Stimulated activated CD8-positive, alpha-beta memory T cell treated with anti-CD3 and anti-CD28 coated beads, Interleukin-4, amount 100 ng/mL, for 1 hour (primary cell): ENCODE data around the gene ARID5B.
A peak's percentile ranks its signal among the peaks of the same experiment; 100 is the strongest.

Source experiments
- DNase-seq, 2 donors: peaks; one replicate each; pipeline ENCODE4 v3.0.0-alpha.2; 2020; ENCODE audit warnings: low read depth in 2 of 2, low spot score in 1 of 2

Gene ARID5B

GRCh38 chr10:62048470-62048869 lies 147.0 kb downstream of the ARID5B start:
- DNase-seq = no peak

GRCh38 chr10:62048919-62049623 lies 147.6 kb downstream of the ARID5B start:
- peak in 1 of 2 donors; percentile 27 for DNase-seq

GRCh38 chr10:62049624-62050345 lies 148.3 kb downstream of the ARID5B start:
- no peak for DNase-seq

GRCh38 chr10:62050346-62050892 lies 148.9 kb downstream of the ARID5B start:
- no peak for DNase-seq

GRCh38 chr10:62050893-62051433 lies 149.5 kb downstream of the ARID5B start:
- peak in 1 of 2 donors; percentile 33 for DNase-seq

- no peak for DNase-seq
Observed at GRCh38 chr10:62052276-62052675, 150.8 kb downstream of the ARID5B start.

GRCh38 chr10:62053860-62054259 lies 152.4 kb downstream of the ARID5B start:
- DNase-seq = no peak

GRCh38 chr10:62054408-62054807 lies 152.9 kb downstream of the ARID5B start:
- DNase-seq = no peak

- no peak for DNase-seq
Observed at GRCh38 chr10:62054830-62055229, 153.3 kb downstream of the ARID5B start.

GRCh38 chr10:62056219-62056618 lies 154.7 kb downstream of the ARID5B start:
- DNase-seq = no peak

GRCh38 chr10:62056698-62057097 lies 155.2 kb downstream of the ARID5B start:
- no peak for DNase-seq

GRCh38 chr10:62057359-62057758 lies 155.9 kb downstream of the ARID5B start:
- DNase-seq = no peak

- no peak for DNase-seq
Observed at GRCh38 chr10:62057850-62058249, 156.4 kb downstream of the ARID5B start.

- no peak for DNase-seq
Observed at GRCh38 chr10:62058476-62058875, 157.0 kb downstream of the ARID5B start.

- DNase-seq = no peak
Observed at GRCh38 chr10:62058896-62059216, 157.4 kb downstream of the ARID5B start.

- DNase-seq = no peak
Observed at GRCh38 chr10:62059217-62059920, 157.9 kb downstream of the ARID5B start.

GRCh38 chr10:62062028-62062427 lies 160.5 kb downstream of the ARID5B start:
- DNase-seq = no peak

GRCh38 chr10:62062752-62063512 lies 161.4 kb downstream of the ARID5B start:
- DNase-seq = no peak

- DNase-seq = no peak
Observed at GRCh38 chr10:62063795-62064472, 162.4 kb downstream of the ARID5B start.

GRCh38 chr10:62067560-62067959 lies 166.1 kb downstream of the ARID5B start:
- DNase-seq = no peak
